IgD-negative memory B cell (primary cell): ENCODE measurements around the gene MLLT10. TPM values are rescaled to one million over a fixed set of nuclear protein-coding genes. Genes with fewer than 3 reads are reported as not detected.

ENCODE experiments used
- H3K27ac Mint-ChIP-seq, 3 donors: one replicate each; pipeline ENCODE4 v1.8.0; 2020 to 2022; ENCODE audit warnings: mild to moderate bottlenecking in 3 of 3, mixed read lengths in 3 of 3, moderate library complexity in 1 of 3
- H3K27me3 Mint-ChIP-seq: one replicate; pipeline ENCODE4 v1.8.0; 2021; ENCODE audit warnings: mixed read lengths
- H3K36me3 Mint-ChIP-seq: one replicate; pipeline ENCODE4 v1.8.0; 2020; ENCODE audit warnings: mild to moderate bottlenecking, mixed read lengths
- H3K4me1 Mint-ChIP-seq, 3 donors: one replicate each; pipeline ENCODE4 v1.8.0; 2020 to 2022; ENCODE audit warnings: mixed read lengths in 3 of 3, mild to moderate bottlenecking in 1 of 3
- H3K4me3 Mint-ChIP-seq, 4 donors: one replicate each; pipeline ENCODE4 v1.8.0; 2020 to 2022; ENCODE audit warnings: mild to moderate bottlenecking in 4 of 4, mixed read lengths in 4 of 4, moderate library complexity in 3 of 4
- H3K9me3 Mint-ChIP-seq, 3 donors: one replicate each; pipeline ENCODE4 v1.8.0; 2020 to 2021; ENCODE audit warnings: mixed read lengths in 3 of 3, mild to moderate bottlenecking in 1 of 3
- polyA plus RNA-seq: library from polyadenylated mRNA; unstranded; fragments of 300-500 nt; fragmentation: Illumina TruSeq; gene quantifications from one replicate; pipeline ENCODE4 v1.2.3, GENCODE V29; 2021

The MLLT10 gene
- polyA plus RNA-seq, 1 donor from 2014 or later, result 8.7 TPM

GRCh38 chr10:21497177-21497807 lies 36.7 kb upstream of the MLLT10 start:
- no peaks in the 10 kb centered on the region for H3K9me3 Mint-ChIP-seq
- H3K4me3 Mint-ChIP-seq, result peak overlapping the region; percentile 61 to 92 (median 84)
- H3K27me3 Mint-ChIP-seq, result peaks cover 44% of the 10 kb centered on the region
- H3K4me1 Mint-ChIP-seq, result peaks cover 9 to 21% (median 18%) of the 10 kb centered on the region in 3 donors
- peak overlapping the region in 2 of 3 donors; percentile 78 to 85 for H3K27ac Mint-ChIP-seq
- peaks cover 1% of the 10 kb centered on the region for H3K36me3 Mint-ChIP-seq

GRCh38 chr10:21498377-21498776 lies 35.7 kb upstream of the MLLT10 start:
- Mint-ChIP-seq H3K9me3 (no peaks in the 10 kb centered on the region), H3K4me1 (peaks cover 9 to 21% (median 18%) of the 10 kb centered on the region in 3 donors), H3K27me3 (peaks cover 46% of the 10 kb centered on the region), H3K4me3 (peak overlapping the region in 2 of 4 donors; percentile 8 to 92), H3K36me3 (peaks cover 1% of the 10 kb centered on the region), H3K27ac (peak overlapping the region in 1 of 3 donors; percentile 78)

- Mint-ChIP-seq H3K4me1 (peaks cover 9 to 16% (median 15%) of the 10 kb centered on the region in 3 donors), H3K27me3 (peaks cover 42% of the 10 kb centered on the region), H3K4me3 (peak overlapping the region in 1 of 4 donors; percentile 92), H3K27ac (peak overlapping the region in 1 of 3 donors; percentile 7), H3K36me3 (no peaks in the 10 kb centered on the region), H3K9me3 (no peaks in the 10 kb centered on the region)
These were observed 35.0 kb upstream of the MLLT10 start for GRCh38 chr10:21498986-21499385.

- no peaks in the 10 kb centered on the region for H3K36me3 Mint-ChIP-seq
- no peaks in the 10 kb centered on the region for H3K9me3 Mint-ChIP-seq
- peak overlapping the region in 3 of 4 donors; percentile 57 to 92 (median 60) for H3K4me3 Mint-ChIP-seq
- H3K4me1 Mint-ChIP-seq, result peaks cover 7 to 12% (median 11%) of the 10 kb centered on the region in 3 donors
- peaks cover 39% of the 10 kb centered on the region for H3K27me3 Mint-ChIP-seq
- H3K27ac Mint-ChIP-seq, result peak overlapping the region in 2 of 3 donors; percentile 12 to 77
These were observed 34.1 kb upstream of the MLLT10 start for GRCh38 chr10:21499701-21500577.

- peak overlapping the region in 2 of 4 donors; percentile 19 to 47 for H3K4me3 Mint-ChIP-seq
- peaks cover 2 to 12% (median 6%) of the 10 kb centered on the region in 3 donors for H3K4me1 Mint-ChIP-seq
- H3K36me3 Mint-ChIP-seq, result no peaks in the 10 kb centered on the region
- peak overlapping the region in 1 of 3 donors; percentile 76 for H3K27ac Mint-ChIP-seq
- no peaks in the 10 kb centered on the region for H3K9me3 Mint-ChIP-seq
- peaks cover 33% of the 10 kb centered on the region for H3K27me3 Mint-ChIP-seq
These were observed 33.5 kb upstream of the MLLT10 start for GRCh38 chr10:21500578-21500910.

- H3K9me3 Mint-ChIP-seq, result no peaks in the 10 kb centered on the region
- H3K36me3 Mint-ChIP-seq, result no peaks in the 10 kb centered on the region
- H3K4me3 Mint-ChIP-seq, result peak overlapping the region in 3 of 4 donors; percentile 19 to 47 (median 33)
- H3K27ac Mint-ChIP-seq, result no peak overlapping the region
- peaks cover 33% of the 10 kb centered on the region for H3K27me3 Mint-ChIP-seq
- peaks cover 2 to 12% (median 6%) of the 10 kb centered on the region in 3 donors for H3K4me1 Mint-ChIP-seq
These were observed 32.9 kb upstream of the MLLT10 start for GRCh38 chr10:21501091-21501490.

GRCh38 chr10:21501731-21502347 lies 32.2 kb upstream of the MLLT10 start:
- Mint-ChIP-seq H3K36me3 (no peaks in the 10 kb centered on the region), H3K4me1 (peaks cover 2 to 12% (median 4%) of the 10 kb centered on the region in 3 donors), H3K27me3 (peaks cover 33% of the 10 kb centered on the region), H3K27ac (peak overlapping the region in 1 of 3 donors; percentile 12), H3K4me3 (no peak overlapping the region), H3K9me3 (no peaks in the 10 kb centered on the region)

GRCh38 chr10:21502348-21502740 lies 31.7 kb upstream of the MLLT10 start:
- H3K27me3 Mint-ChIP-seq, result peaks cover 32% of the 10 kb centered on the region
- H3K36me3 Mint-ChIP-seq, result no peaks in the 10 kb centered on the region
- peaks cover 2 to 11% (median 4%) of the 10 kb centered on the region in 3 donors for H3K4me1 Mint-ChIP-seq
- peak overlapping the region in 1 of 3 donors; percentile 12 for H3K27ac Mint-ChIP-seq
- no peak overlapping the region for H3K4me3 Mint-ChIP-seq
- no peaks in the 10 kb centered on the region for H3K9me3 Mint-ChIP-seq

- Mint-ChIP-seq H3K27me3 (peaks cover 20% of the 10 kb centered on the region), H3K9me3 (no peaks in the 10 kb centered on the region), H3K27ac (peak overlapping the region in 1 of 3 donors; percentile 23), H3K36me3 (no peaks in the 10 kb centered on the region), H3K4me1 (peaks cover 0 to 2% (median 1%) of the 10 kb centered on the region in 3 donors), H3K4me3 (peak overlapping the region in 1 of 4 donors; percentile 20)
These were observed 30.5 kb upstream of the MLLT10 start for GRCh38 chr10:21503542-21503941.

- Mint-ChIP-seq H3K9me3 (no peaks in the 10 kb centered on the region), H3K4me3 (no peak overlapping the region), H3K4me1 (peaks cover 0 to 2% (median 0%) of the 10 kb centered on the region in 3 donors), H3K36me3 (no peaks in the 10 kb centered on the region), H3K27me3 (peaks cover 8% of the 10 kb centered on the region), H3K27ac (no peak overlapping the region)
These were observed 28.2 kb upstream of the MLLT10 start for GRCh38 chr10:21505711-21506278.

- Mint-ChIP-seq H3K27me3 (peaks cover 13% of the 10 kb centered on the region), H3K27ac (no peak overlapping the region), H3K9me3 (no peaks in the 10 kb centered on the region), H3K4me1 (peaks cover 0 to 3% (median 2%) of the 10 kb centered on the region in 3 donors), H3K4me3 (no peak overlapping the region), H3K36me3 (no peaks in the 10 kb centered on the region)
These were observed 27.7 kb upstream of the MLLT10 start for GRCh38 chr10:21506351-21506750.

GRCh38 chr10:21507150-21507549 lies 26.9 kb upstream of the MLLT10 start:
- H3K27me3 Mint-ChIP-seq, result peaks cover 16% of the 10 kb centered on the region
- no peaks in the 10 kb centered on the region for H3K9me3 Mint-ChIP-seq
- H3K27ac Mint-ChIP-seq, result no peak overlapping the region

GRCh38 chr10:21508706-21509331 lies 25.2 kb upstream of the MLLT10 start:
- no peak overlapping the region for H3K4me3 Mint-ChIP-seq
- H3K27me3 Mint-ChIP-seq, result peaks cover 30% of the 10 kb centered on the region
- peaks cover 0 to 3% (median 0%) of the 10 kb centered on the region in 3 donors for H3K4me1 Mint-ChIP-seq
- no peak overlapping the region for H3K27ac Mint-ChIP-seq
- no peaks in the 10 kb centered on the region for H3K36me3 Mint-ChIP-seq
- no peaks in the 10 kb centered on the region for H3K9me3 Mint-ChIP-seq

More at GRCh38 chr10:21507150-21507549, 26.9 kb upstream of the MLLT10 start:
- Mint-ChIP-seq H3K4me1 (peaks cover 0 to 3% (median 0%) of the 10 kb centered on the region in 3 donors), H3K4me3 (no peak overlapping the region), H3K36me3 (no peaks in the 10 kb centered on the region)
